Measurements from ENCODE around the gene CHCHD5.

DNA sequence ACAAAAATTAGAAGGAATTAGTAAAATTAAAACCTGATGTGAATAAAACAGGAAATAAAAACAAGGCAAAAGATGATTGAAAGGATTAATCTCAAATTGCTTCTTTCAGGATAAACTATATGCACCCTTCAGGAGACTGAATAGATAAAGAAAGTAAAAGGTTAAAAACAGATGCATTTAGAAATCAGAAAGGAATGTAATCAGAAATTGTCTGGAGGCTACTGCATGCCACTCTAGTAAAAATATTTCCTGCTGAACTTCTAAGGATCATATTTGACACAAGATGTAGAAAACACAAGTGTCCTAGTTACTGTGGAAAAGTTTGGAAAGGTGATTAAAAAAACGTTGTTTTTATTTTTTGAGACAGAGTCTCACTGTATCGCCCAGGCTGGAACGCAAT, 16.2 kb downstream of the CHCHD5 start:
- TF ChIP-seq, protein P1, sequence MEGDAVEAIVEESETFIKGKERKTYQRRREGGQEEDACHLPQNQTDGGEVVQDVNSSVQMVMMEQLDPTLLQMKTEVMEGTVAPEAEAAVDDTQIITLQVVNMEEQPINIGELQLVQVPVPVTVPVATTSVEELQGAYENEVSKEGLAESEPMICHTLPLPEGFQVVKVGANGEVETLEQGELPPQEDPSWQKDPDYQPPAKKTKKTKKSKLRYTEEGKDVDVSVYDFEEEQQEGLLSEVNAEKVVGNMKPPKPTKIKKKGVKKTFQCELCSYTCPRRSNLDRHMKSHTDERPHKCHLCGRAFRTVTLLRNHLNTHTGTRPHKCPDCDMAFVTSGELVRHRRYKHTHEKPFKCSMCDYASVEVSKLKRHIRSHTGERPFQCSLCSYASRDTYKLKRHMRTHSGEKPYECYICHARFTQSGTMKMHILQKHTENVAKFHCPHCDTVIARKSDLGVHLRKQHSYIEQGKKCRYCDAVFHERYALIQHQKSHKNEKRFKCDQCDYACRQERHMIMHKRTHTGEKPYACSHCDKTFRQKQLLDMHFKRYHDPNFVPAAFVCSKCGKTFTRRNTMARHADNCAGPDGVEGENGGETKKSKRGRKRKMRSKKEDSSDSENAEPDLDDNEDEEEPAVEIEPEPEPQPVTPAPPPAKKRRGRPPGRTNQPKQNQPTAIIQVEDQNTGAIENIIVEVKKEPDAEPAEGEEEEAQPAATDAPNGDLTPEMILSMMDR (IDR thresholded peaks at IDR 0.05) = no peak
- TF ChIP-seq POLR2A (IDR thresholded peaks at IDR 0.05) = no peak
- TF ChIP-seq POLR2AphosphoS5 (IDR thresholded peaks at IDR 0.05; ENCODE audit: insufficient read depth in 1 of 2, low read depth in 1 of 2) = no peak

Data from vagina (tissue), 2 donors.